Liver (tissue), 9 donors: ENCODE data around the gene RUNDC1. TPM values are rescaled to one million over a fixed set of nuclear protein-coding genes. Genes with fewer than 3 reads are reported as not detected.

Source experiments
- DNase-seq: peaks from one replicate; pipeline ENCODE4 v3.0.0-alpha.2; 2017; ENCODE audit warnings: low spot score
- H3K27ac ChIP-seq, 2 donors: one replicate each; pipeline ENCODE4 v1.7.0; 2013; ENCODE audit warnings: inconsistent platforms in 2 of 2, low read length in 2 of 2, control low read depth in 1 of 2, low read depth in 1 of 2, mild to moderate bottlenecking in 1 of 2
- H3K27me3 ChIP-seq, 4 donors: one replicate each; pipeline versions ENCODE4 v1.6.1 to v1.7.0; 2013; ENCODE audit warnings: low read length in 3 of 4, inconsistent platforms in 1 of 4, mild to moderate bottlenecking in 1 of 4, moderate library complexity in 1 of 4; ENCODE audit not compliant: control insufficient read depth in 4 of 4, insufficient read depth in 4 of 4
- H3K36me3 ChIP-seq, 4 donors: one replicate each; pipeline versions ENCODE4 v1.6.1 to v1.7.0; 2013; ENCODE audit warnings: low read length in 3 of 4, mild to moderate bottlenecking in 3 of 4, low read depth in 1 of 4, moderate library complexity in 1 of 4; ENCODE audit not compliant: control insufficient read depth in 4 of 4, insufficient read depth in 3 of 4
- H3K4me1 ChIP-seq, 4 donors: one replicate each; pipeline versions ENCODE4 v1.6.1 to v1.7.0; 2013; ENCODE audit warnings: low read length in 3 of 4, mild to moderate bottlenecking in 3 of 4, moderate library complexity in 1 of 4; ENCODE audit not compliant: control insufficient read depth in 4 of 4, insufficient read depth in 4 of 4
- H3K4me3 ChIP-seq, 3 donors: one replicate each; pipeline versions ENCODE4 v1.6.1 to v1.7.0; 2013; ENCODE audit warnings: low read length in 3 of 3, control low read depth in 1 of 3, low read depth in 1 of 3, mild to moderate bottlenecking in 1 of 3
- H3K9ac ChIP-seq, 2 donors: one replicate each; pipeline ENCODE4 v1.7.0; 2013; ENCODE audit warnings: low read length in 2 of 2, mild to moderate bottlenecking in 2 of 2, moderate library complexity in 2 of 2, control low read depth in 1 of 2, low read depth in 1 of 2
- H3K9me3 ChIP-seq, 4 donors: one replicate each; pipeline versions ENCODE4 v1.6.1 to v1.7.0; 2013; ENCODE audit warnings: low read length in 3 of 4; ENCODE audit not compliant: control insufficient read depth in 4 of 4
- CTCF ChIP-seq: fragments of 150-350 bp; IDR thresholded peaks from 2 replicates; pipeline ENCODE4 v1.5.1; 2017; ENCODE audit warnings: improper control_type of control experiment, low read depth, low read length; ENCODE audit not compliant: missing input control
- EGR1 ChIP-seq, 2 donors: IDR thresholded peaks; 2 replicates each; pipeline ENCODE4 v1.6.1; 2016 to 2018; ENCODE audit warnings: antibody characterized with exemption in 2 of 2, low read depth in 2 of 2
- FOXA1 ChIP-seq: IDR thresholded peaks from 2 replicates; pipeline ENCODE4 v1.6.1; 2016; ENCODE audit warnings: antibody characterized with exemption
- FOXA2 ChIP-seq: IDR thresholded peaks from 2 replicates; pipeline ENCODE4 v1.6.1; 2016; ENCODE audit warnings: antibody characterized with exemption
- GABPA ChIP-seq, 2 donors: IDR thresholded peaks in 1 of 2; conservative IDR thresholded peaks in 1 of 2; 2 replicates each; pipeline ENCODE4 v1.6.1; 2016; ENCODE audit warnings: antibody characterized with exemption in 2 of 2, mild to moderate bottlenecking in 1 of 2, moderate library complexity in 1 of 2
- HNF4A ChIP-seq, 2 donors: conservative IDR thresholded peaks; 2 replicates each; pipeline ENCODE4 v1.6.1; 2016; ENCODE audit warnings: antibody characterized with exemption in 2 of 2, mild to moderate bottlenecking in 2 of 2
- HNF4G ChIP-seq: IDR thresholded peaks from 2 replicates; pipeline ENCODE4 v1.6.1; 2016; ENCODE audit warnings: antibody characterized with exemption
- JUND ChIP-seq, 2 donors: IDR thresholded peaks; 2 replicates each; pipeline ENCODE4 v1.6.1; 2016; ENCODE audit warnings: antibody characterized with exemption in 2 of 2
- NR2F2 ChIP-seq: IDR thresholded peaks from 2 replicates; pipeline ENCODE4 v1.6.1; 2016; ENCODE audit warnings: antibody characterized with exemption
- RAD21 ChIP-seq, 2 donors: IDR thresholded peaks; 2 replicates each; pipeline ENCODE4 v1.6.1; 2016; ENCODE audit warnings: antibody characterized with exemption in 2 of 2, mild to moderate bottlenecking in 2 of 2
- REST ChIP-seq: IDR thresholded peaks from 2 replicates; pipeline ENCODE4 v1.6.1; 2016; ENCODE audit warnings: antibody characterized with exemption, mild to moderate bottlenecking
- RXRA ChIP-seq, 2 donors: IDR thresholded peaks; 2 replicates each; pipeline ENCODE4 v1.6.1; 2017 to 2018; ENCODE audit warnings: antibody characterized with exemption in 2 of 2, mild to moderate bottlenecking in 1 of 2
- SP1 ChIP-seq: IDR thresholded peaks from 2 replicates; pipeline ENCODE4 v1.6.1; 2018; ENCODE audit warnings: antibody characterized with exemption, mild to moderate bottlenecking
- TAF1 ChIP-seq: conservative IDR thresholded peaks from 2 replicates; pipeline ENCODE4 v1.6.1; 2016; ENCODE audit warnings: antibody characterized with exemption, mild to moderate bottlenecking
- YY1 ChIP-seq: IDR thresholded peaks from 2 replicates; pipeline ENCODE4 v1.6.1; 2016; ENCODE audit warnings: antibody characterized with exemption, mild to moderate bottlenecking
- ZBTB33 ChIP-seq: IDR thresholded peaks from 2 replicates; pipeline ENCODE4 v1.6.1; 2016; ENCODE audit warnings: antibody characterized with exemption
- WGBS: extraction: QIAGEN DNeasy Blood & Tissue Kit; methylation state at CpG from one replicate; pipeline ENCODE4 v1.1.7; 2013; 5-methylcytosine and 5-hydroxymethylcytosine counted together
- polyA plus RNA-seq, 2 donors: library from polyadenylated mRNA; stranded (reverse) in 1 of 2; unstranded in 1 of 2; fragments of 200-250 nt in 1 of 2; fragments of >200 nt in 1 of 2; fragmentation: Nextera tagmentation in 1 of 2; extraction: Ambion mirVana in 1 of 2; gene quantifications; one replicate each; pipeline versions ENCODE4 v1.2.1 to v1.2.3, GENCODE V29; 2013 to 2015
- total RNA-seq, 2 donors: library from RNA; depleted of rRNA; stranded (reverse); fragments of >200 nt; gene quantifications; one replicate each; pipeline ENCODE4 v1.2.3, GENCODE V29; 2014
- TF ChIP-seq, protein P1 (sequence below): IDR thresholded peaks from 2 replicates; pipeline ENCODE4 v1.6.1; 2016; ENCODE audit warnings: antibody characterized with exemption
- TF ChIP-seq, protein P2 (sequence below): IDR thresholded peaks from 2 replicates; pipeline ENCODE4 v1.6.1; 2016; ENCODE audit warnings: antibody characterized with exemption
- donor health status: healthy.
- donor health status: healthy.
- donor health status: healthy.
- donor health status: healthy.
- donor health status: healthy.

RUNDC1 gene
- total and polyA plus RNA-seq, 4 donors: 2.9 to 8.1 (median 4.4) TPM

DNA sequence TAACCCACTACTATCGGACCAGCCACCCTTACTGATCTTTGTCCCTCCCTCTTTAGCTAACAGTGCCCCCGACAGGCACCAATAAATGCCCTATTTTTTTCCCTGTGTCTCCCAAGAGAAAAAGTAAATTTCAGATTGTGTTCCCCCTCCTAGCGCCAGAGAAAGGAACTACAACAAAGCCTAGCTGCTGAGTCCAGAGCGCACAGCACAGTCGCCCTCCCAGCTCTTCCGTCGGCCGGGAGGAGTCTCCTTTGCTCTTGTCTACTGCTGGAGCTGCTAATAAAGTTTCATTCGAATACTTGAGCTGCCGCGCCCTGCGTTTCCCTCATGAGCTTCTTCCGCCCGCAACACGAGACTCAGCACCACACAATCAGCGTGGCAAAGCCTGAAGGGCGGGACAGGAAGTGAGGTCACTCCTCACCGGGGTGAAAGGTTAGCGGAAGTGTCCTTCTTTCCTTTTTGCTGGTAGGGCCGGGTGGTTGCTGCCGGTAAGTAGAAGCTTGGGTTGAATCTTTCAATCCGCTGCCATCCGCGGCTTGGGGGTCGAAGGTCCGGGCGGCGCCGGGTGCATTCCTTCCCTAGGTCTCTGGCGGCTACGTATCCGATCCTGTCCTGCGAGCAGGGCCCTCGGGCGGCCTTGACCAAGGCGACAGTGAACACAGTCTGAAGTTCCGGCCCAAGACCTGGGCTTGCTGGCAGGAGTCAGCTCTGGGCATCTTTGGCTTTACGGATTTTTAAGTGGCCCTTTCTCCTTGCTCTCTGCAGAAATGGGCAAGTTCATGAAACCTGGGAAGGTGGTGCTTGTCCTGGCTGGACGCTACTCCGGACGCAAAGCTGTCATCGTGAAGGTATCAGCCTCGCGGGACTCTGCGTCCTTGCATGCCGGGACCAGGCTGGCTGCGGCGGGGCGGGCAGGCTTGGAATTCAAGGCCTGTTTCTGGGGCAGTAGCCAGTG, 17.9 kb downstream of the RUNDC1 start, which contains the start of gene RPL27:
RPL27 (plus strand) TSS at position 436 of the 955 bp plus-strand sequence; CDS start at position 768, 332 bp downstream.
- peak; percentile 98 for DNase-seq
- Histone ChIP-seq H3K27ac (peak within 1 kb of the TSS; percentile 61 to 98), H3K27me3 (no peaks in the 10 kb centered on the region), H3K4me1 (peaks cover 8 to 19% (median 15%) of the 10 kb centered on the region in 4 donors), H3K36me3 (peaks cover 4 to 24% (median 15%) of the 10 kb centered on the region in 4 donors), H3K9ac (peak within 1 kb of the TSS; percentile 97 to 99), H3K4me3 (peak within 1 kb of the TSS; percentile 80 to 100 (median 84)), H3K9me3 (no peaks in the 10 kb centered on the region)
- TF ChIP-seq, protein P1, sequence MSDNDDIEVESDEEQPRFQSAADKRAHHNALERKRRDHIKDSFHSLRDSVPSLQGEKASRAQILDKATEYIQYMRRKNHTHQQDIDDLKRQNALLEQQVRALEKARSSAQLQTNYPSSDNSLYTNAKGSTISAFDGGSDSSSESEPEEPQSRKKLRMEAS: peak; percentile 99
- TF ChIP-seq RXRA (IDR thresholded peaks at IDR 0.05) (peak; percentile 87 to 93), REST (peak; percentile 88), GABPA (IDR thresholded peaks at IDR 0.05 in 1 of 2, conservative IDR thresholded peaks at IDR 0.05 in 1 of 2) (peak; percentile 96 to 99), SP1 (peak; percentile 97), FOXA1 (peak; percentile 57), YY1 (peak; percentile 90), EGR1 (IDR thresholded peaks at IDR 0.05; ENCODE audit: low read depth in 2 of 2) (peak; percentile 72 to 80), NR2F2 (peak; percentile 99), JUND (IDR thresholded peaks at IDR 0.05) (peak; percentile 85 to 95), ZBTB33 (peak; percentile 94), FOXA2 (peak; percentile 58), TAF1 (peak; percentile 66), HNF4G (peak; percentile 80), CTCF (peak; percentile 97), HNF4A (conservative IDR thresholded peaks at IDR 0.05) (peak; percentile 73 to 84), RAD21 (IDR thresholded peaks at IDR 0.05) (peak; percentile 83 to 87)
- TF ChIP-seq, protein P2, sequence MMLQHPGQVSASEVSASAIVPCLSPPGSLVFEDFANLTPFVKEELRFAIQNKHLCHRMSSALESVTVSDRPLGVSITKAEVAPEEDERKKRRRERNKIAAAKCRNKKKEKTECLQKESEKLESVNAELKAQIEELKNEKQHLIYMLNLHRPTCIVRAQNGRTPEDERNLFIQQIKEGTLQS: peak; percentile 92
- under 1% methylated on average over 49 of the region's 49 CpGs for WGBS
